ENCODE data around the gene OR1S1.

GRCh38 chr11:58216476-58216875 is 4.0 kb downstream of the OR1S1 start:
- TF ChIP-seq CTCF (IDR thresholded peaks at IDR 0.05) (no peak), POLR2A (IDR thresholded peaks at IDR 0.05) (no peak)
